Caco-2 (cell line): ENCODE results near the gene CCNL2. TPM values are rescaled to one million over a fixed set of nuclear protein-coding genes. Genes with fewer than 3 reads are reported as not detected.

Source experiments
- BruUV-seq: library from RNA; stranded (reverse); fragments of 400-500 nt; replicated peaks from 2 replicates; lab custom pipeline; 2021; lab: Mats Ljungman, UMichigan
- CTCF ChIA-PET: fragments of 300-600 bp; sonication (Branson Sonifier 250); formaldehyde crosslinking; loops from one replicate; lab custom pipeline; 2022; ENCODE audit warnings: antibody characterized with exemption; lab: Charles Lee
- POLR2A ChIA-PET: fragments of 300-600 bp; sonication (Branson Sonifier 250); formaldehyde crosslinking; loops from one replicate; lab custom pipeline; 2022; ENCODE audit warnings: antibody characterized with exemption; lab: Charles Lee
- DNase-seq, 2 experiments: peaks; one replicate each; pipeline versions ENCODE4 v3.0.0 to v3.0.0-alpha.2; 2020 to 2022
- H3K27me3 ChIP-seq: replicated peaks from 2 replicates; pipeline ENCODE4 v1.6.0; 2011; ENCODE audit warnings: low read length; ENCODE audit not compliant: control insufficient read depth, insufficient read depth
- H3K36me3 ChIP-seq: 2 replicates; pipeline ENCODE4 v1.5.1; 2011; ENCODE audit warnings: low read length; ENCODE audit not compliant: control insufficient read depth, insufficient read depth
- H3K4me1 ChIP-seq: fragments of 250-450 bp; sonication (Bioruptor Pico); 2 replicates; pipeline ENCODE4 v1.5.1; 2020; ENCODE audit warnings: mild to moderate bottlenecking
- H3K4me3 ChIP-seq: 2 replicates; pipeline ENCODE4 v1.5.1; 2011; ENCODE audit warnings: low read depth, mild to moderate bottlenecking, control low read depth, low read length
- H3K9me3 ChIP-seq: fragments of 250-450 bp; sonication (Bioruptor Pico); 2 replicates; pipeline ENCODE4 v1.5.1; 2020; ENCODE audit warnings: mild to moderate bottlenecking, moderate library complexity
- H3K27ac Mint-ChIP-seq: one replicate; pipeline ENCODE4 v1.8.0; 2022; ENCODE audit warnings: mixed read lengths; ENCODE audit not compliant: unreplicated experiment
- H3K27me3 Mint-ChIP-seq: one replicate; pipeline ENCODE4 v1.8.0; 2022; ENCODE audit warnings: mixed read lengths; ENCODE audit not compliant: insufficient read depth, unreplicated experiment
- H3K36me3 Mint-ChIP-seq: one replicate; pipeline ENCODE4 v1.8.0; 2022; ENCODE audit warnings: mild to moderate bottlenecking, mixed read lengths; ENCODE audit not compliant: insufficient read depth, unreplicated experiment
- H3K4me1 Mint-ChIP-seq: one replicate; pipeline ENCODE4 v1.8.0; 2022; ENCODE audit warnings: low read depth, mixed read lengths; ENCODE audit not compliant: unreplicated experiment
- H3K4me3 Mint-ChIP-seq: one replicate; pipeline ENCODE4 v1.8.0; 2022; ENCODE audit warnings: mild to moderate bottlenecking, moderate library complexity, mixed read lengths; ENCODE audit not compliant: unreplicated experiment
- H3K9me3 Mint-ChIP-seq: one replicate; pipeline ENCODE4 v1.8.0; 2022; ENCODE audit warnings: mixed read lengths; ENCODE audit not compliant: unreplicated experiment
- intact Hi-C: fragments of 100-400 bp; cut with micrococcal nuclease; formaldehyde crosslinking; loops from one replicate; pipeline ENCODE4 v1.10.0; 2022; ENCODE audit not compliant: unreplicated experiment
- total RNA-seq: library from RNA; stranded (reverse); gene quantifications from 2 replicates; pipeline ENCODE4 v1.2.3, GENCODE V29; 2022
- TF ChIP-seq, protein P1 (sequence below), 2 experiments: fragments of 200-600 bp in 1 of 2; IDR thresholded peaks; 1 replicate in 1 of 2; 2 replicates in 1 of 2; pipeline versions ENCODE4 v1.5.1 to v1.8.0; 2011 to 2022; ENCODE audit warnings: antibody characterized with exemption in 1 of 2, control low read depth in 1 of 2, inconsistent platforms in 1 of 2, low read depth in 1 of 2, low read length in 1 of 2, mild to moderate bottlenecking in 1 of 2, moderate library complexity in 1 of 2; ENCODE audit not compliant: insufficient read depth in 1 of 2, severe bottlenecking in 1 of 2, unreplicated experiment in 1 of 2

The CCNL2 gene
- total RNA-seq, 1 experiment from 2014 or later, result 147 TPM

DNA sequence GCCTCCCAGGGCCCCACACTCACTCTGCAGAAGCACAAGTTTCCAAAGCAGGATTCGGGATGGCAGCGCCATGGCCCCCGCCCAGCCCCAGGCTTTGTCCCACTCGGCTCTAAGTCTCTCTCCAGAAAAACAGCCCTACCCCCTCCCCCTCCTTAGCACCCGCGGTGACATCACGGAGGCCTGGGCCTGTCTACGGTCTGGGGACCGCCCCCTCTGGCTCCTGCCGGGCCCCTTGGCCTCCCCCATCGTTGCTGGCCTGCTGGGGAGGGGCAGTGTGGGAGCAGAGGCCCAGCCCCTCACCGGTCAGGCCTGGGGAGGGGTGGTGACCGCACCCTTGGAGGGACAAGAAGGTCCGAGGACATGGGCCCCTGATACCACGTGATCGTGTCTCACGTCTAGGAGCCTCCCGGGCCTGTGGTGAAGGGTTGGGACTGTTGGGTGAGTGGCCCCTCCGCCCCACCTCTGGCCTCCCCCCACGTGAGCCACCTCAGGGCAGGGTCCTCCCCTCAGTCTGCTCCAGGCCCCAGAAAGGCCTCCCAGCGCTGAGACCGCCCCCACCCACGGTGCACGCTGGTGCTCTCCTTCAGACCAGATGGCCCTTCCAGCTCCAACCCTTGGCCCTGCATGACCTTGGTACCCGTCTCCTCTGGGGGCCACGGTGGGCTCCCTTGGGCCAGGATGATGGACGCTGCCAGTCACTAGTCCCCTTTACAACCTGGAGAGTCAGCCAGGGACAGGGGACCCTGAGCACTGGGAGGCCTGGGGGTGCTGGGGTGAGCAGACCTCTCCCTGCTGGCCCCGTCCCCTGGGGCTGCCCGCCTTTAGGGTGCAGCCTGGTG lies 40.5 kb downstream of the CCNL2 start, which contains the start of gene MXRA8:
Gene MXRA8, minus strand, starts transcription at position 123 of the 839 bp plus-strand sequence. Its CDS starts 51 bp downstream, at position 72.
- no peaks in the 10 kb centered on the region for H3K27me3 ChIP-seq
- peaks cover 19% of the 10 kb centered on the region for H3K36me3 Mint-ChIP-seq
- no peaks in the 10 kb centered on the region for H3K36me3 ChIP-seq
- intact Hi-C loops, result no loop called here
- TF ChIP-seq, protein P1, sequence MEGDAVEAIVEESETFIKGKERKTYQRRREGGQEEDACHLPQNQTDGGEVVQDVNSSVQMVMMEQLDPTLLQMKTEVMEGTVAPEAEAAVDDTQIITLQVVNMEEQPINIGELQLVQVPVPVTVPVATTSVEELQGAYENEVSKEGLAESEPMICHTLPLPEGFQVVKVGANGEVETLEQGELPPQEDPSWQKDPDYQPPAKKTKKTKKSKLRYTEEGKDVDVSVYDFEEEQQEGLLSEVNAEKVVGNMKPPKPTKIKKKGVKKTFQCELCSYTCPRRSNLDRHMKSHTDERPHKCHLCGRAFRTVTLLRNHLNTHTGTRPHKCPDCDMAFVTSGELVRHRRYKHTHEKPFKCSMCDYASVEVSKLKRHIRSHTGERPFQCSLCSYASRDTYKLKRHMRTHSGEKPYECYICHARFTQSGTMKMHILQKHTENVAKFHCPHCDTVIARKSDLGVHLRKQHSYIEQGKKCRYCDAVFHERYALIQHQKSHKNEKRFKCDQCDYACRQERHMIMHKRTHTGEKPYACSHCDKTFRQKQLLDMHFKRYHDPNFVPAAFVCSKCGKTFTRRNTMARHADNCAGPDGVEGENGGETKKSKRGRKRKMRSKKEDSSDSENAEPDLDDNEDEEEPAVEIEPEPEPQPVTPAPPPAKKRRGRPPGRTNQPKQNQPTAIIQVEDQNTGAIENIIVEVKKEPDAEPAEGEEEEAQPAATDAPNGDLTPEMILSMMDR (IDR thresholded peaks at IDR 0.05; ENCODE audit: insufficient read depth in 1 of 2, low read depth in 1 of 2, low read length in 1 of 2, severe bottlenecking in 1 of 2, unreplicated experiment in 1 of 2), result no peak
- H3K27ac Mint-ChIP-seq, result peak within 1 kb of the TSS; percentile 30
- POLR2A ChIA-PET, result no interaction called here
- H3K4me3 ChIP-seq, result no peak within 1 kb of the TSS
- no TSS peak for BruUV-seq
- H3K4me3 Mint-ChIP-seq, result peak within 1 kb of the TSS; percentile 56
- CTCF ChIA-PET, result no interaction called here
- DNase-seq, result no peak
- H3K9me3 Mint-ChIP-seq, result no peaks in the 10 kb centered on the region
- peaks cover 8% of the 10 kb centered on the region for H3K4me1 Mint-ChIP-seq
- H3K4me1 ChIP-seq, result peaks cover 29% of the 10 kb centered on the region
- no peaks in the 10 kb centered on the region for H3K9me3 ChIP-seq
- no peaks in the 10 kb centered on the region for H3K27me3 Mint-ChIP-seq

GRCh38 chr1:1357871-1358432 lies 41.2 kb downstream of the CCNL2 start:
- Mint-ChIP-seq H3K27ac (no peak overlapping the region), H3K4me3 (peak overlapping the region; percentile 56), H3K9me3 (no peaks in the 10 kb centered on the region), H3K27me3 (no peaks in the 10 kb centered on the region), H3K4me1 (peaks cover 8% of the 10 kb centered on the region), H3K36me3 (peaks cover 19% of the 10 kb centered on the region)
- TF ChIP-seq, protein P1 (IDR thresholded peaks at IDR 0.05; ENCODE audit: insufficient read depth in 1 of 2, low read depth in 1 of 2, low read length in 1 of 2, severe bottlenecking in 1 of 2, unreplicated experiment in 1 of 2), result no peak
- Histone ChIP-seq H3K36me3 (no peaks in the 10 kb centered on the region), H3K4me1 (peaks cover 32% of the 10 kb centered on the region), H3K9me3 (no peaks in the 10 kb centered on the region), H3K4me3 (no peak overlapping the region), H3K27me3 (no peaks in the 10 kb centered on the region)
- BruUV-seq, result no TSS peak
- intact Hi-C loops, result no loop called here
- CTCF ChIA-PET, result no interaction called here
- DNase-seq, result no peak
- POLR2A ChIA-PET, result no interaction called here

GRCh38 chr1:1356796-1357401 lies 42.2 kb downstream of the CCNL2 start:
- no TSS peak for BruUV-seq
- Mint-ChIP-seq H3K4me3 (no peak overlapping the region), H3K27me3 (no peaks in the 10 kb centered on the region), H3K36me3 (peaks cover 27% of the 10 kb centered on the region), H3K27ac (no peak overlapping the region), H3K4me1 (peaks cover 8% of the 10 kb centered on the region), H3K9me3 (no peaks in the 10 kb centered on the region)
- H3K9me3 ChIP-seq, result no peaks in the 10 kb centered on the region
- no peaks in the 10 kb centered on the region for H3K36me3 ChIP-seq
- ChIA-PET CTCF (no interaction called here), POLR2A (interaction anchor here (0.6 kb wide), 1 partner anchor 18 kb away, joined by 4 read pairs; the partner anchor contains the start of gene AURKAIP1)
- no peak overlapping the region for H3K4me3 ChIP-seq
- peaks cover 32% of the 10 kb centered on the region for H3K4me1 ChIP-seq
- TF ChIP-seq, protein P1 (IDR thresholded peaks at IDR 0.05; ENCODE audit: insufficient read depth in 1 of 2, low read depth in 1 of 2, low read length in 1 of 2, severe bottlenecking in 1 of 2, unreplicated experiment in 1 of 2), result no peak
- intact Hi-C loops, result no loop called here
- no peaks in the 10 kb centered on the region for H3K27me3 ChIP-seq
- DNase-seq, result no peak
